ENCODE data around the gene FSIP1. TPM values are rescaled to one million over a fixed set of nuclear protein-coding genes. Genes with fewer than 3 reads are reported as not detected.

FSIP1 gene
- total RNA-seq, 2 donors from 2014 or later = 0.77 to 1.7 TPM

GRCh38 chr15:39627451-39628143, 155.0 kb downstream of the FSIP1 start:
- Mint-ChIP-seq H3K27me3 (ENCODE audit: insufficient read depth) (no peaks in the 10 kb centered on the region), H3K9me3 (peaks cover 14% of the 10 kb centered on the region), H3K4me3 (no peak overlapping the region), H3K4me1 (peaks cover 10% of the 10 kb centered on the region), H3K36me3 (ENCODE audit: low read depth) (no peaks in the 10 kb centered on the region), H3K27ac (no peak overlapping the region)
- no peaks in the 10 kb centered on the region for H3K4me1 ChIP-seq (ENCODE audit: control insufficient read depth, insufficient read depth, low read length)
- peaks cover 16% of the 10 kb centered on the region for H3K9me3 ChIP-seq (ENCODE audit: control insufficient read depth, low read length)
- H3K9ac ChIP-seq (ENCODE audit: extremely low read depth, low read length, poor library complexity, severe bottlenecking) = no peak overlapping the region
- no peak overlapping the region for H3K27ac ChIP-seq (ENCODE audit: low read depth, low read length)
- no peak for TF ChIP-seq CTCF (conservative IDR thresholded peaks at IDR 0.05)
- no peaks in the 10 kb centered on the region for H3K27me3 ChIP-seq (ENCODE audit: control insufficient read depth, insufficient read depth, low read length, poor library complexity, severe bottlenecking)
- H3K36me3 ChIP-seq (ENCODE audit: control insufficient read depth, insufficient read depth, low read length) = no peaks in the 10 kb centered on the region
- no peak overlapping the region for H3K4me3 ChIP-seq (ENCODE audit: low read length)
- DNase-seq = no peak
- WGBS, 2 experiments (ENCODE audit: insufficient coverage in 1 of 2, insufficient read length in 1 of 2) = 96 to 100% methylated on average over 1 to 3 of the region's 3 CpGs

- Histone ChIP-seq H3K4me1 (ENCODE audit: control insufficient read depth, insufficient read depth, low read length) (no peaks in the 10 kb centered on the region), H3K36me3 (ENCODE audit: control insufficient read depth, insufficient read depth, low read length) (no peaks in the 10 kb centered on the region), H3K27me3 (ENCODE audit: control insufficient read depth, insufficient read depth, low read length, poor library complexity, severe bottlenecking) (no peaks in the 10 kb centered on the region), H3K27ac (ENCODE audit: low read depth, low read length) (no peak overlapping the region), H3K4me3 (ENCODE audit: low read length) (no peak overlapping the region), H3K9ac (ENCODE audit: extremely low read depth, low read length, poor library complexity, severe bottlenecking) (no peak overlapping the region), H3K9me3 (ENCODE audit: control insufficient read depth, low read length) (peaks cover 16% of the 10 kb centered on the region)
- H3K4me3 Mint-ChIP-seq = no peak overlapping the region
- H3K36me3 Mint-ChIP-seq (ENCODE audit: low read depth) = no peaks in the 10 kb centered on the region
- peaks cover 14% of the 10 kb centered on the region for H3K9me3 Mint-ChIP-seq
- TF ChIP-seq CTCF (conservative IDR thresholded peaks at IDR 0.05) = no peak
- H3K4me1 Mint-ChIP-seq = peaks cover 10% of the 10 kb centered on the region
- no peak for DNase-seq
- H3K27me3 Mint-ChIP-seq (ENCODE audit: insufficient read depth) = no peaks in the 10 kb centered on the region
- no peak overlapping the region for H3K27ac Mint-ChIP-seq
These were observed 156.8 kb downstream of the FSIP1 start for GRCh38 chr15:39625856-39626255.

- Mint-ChIP-seq H3K4me1 (peaks cover 10% of the 10 kb centered on the region), H3K36me3 (ENCODE audit: low read depth) (no peaks in the 10 kb centered on the region), H3K9me3 (peaks cover 14% of the 10 kb centered on the region), H3K4me3 (no peak overlapping the region), H3K27ac (no peak overlapping the region), H3K27me3 (ENCODE audit: insufficient read depth) (no peaks in the 10 kb centered on the region)
- H3K36me3 ChIP-seq (ENCODE audit: control insufficient read depth, insufficient read depth, low read length) = no peaks in the 10 kb centered on the region
- DNase-seq = no peak
- no peak overlapping the region for H3K4me3 ChIP-seq (ENCODE audit: low read length)
- no peaks in the 10 kb centered on the region for H3K27me3 ChIP-seq (ENCODE audit: control insufficient read depth, insufficient read depth, low read length, poor library complexity, severe bottlenecking)
- no peaks in the 10 kb centered on the region for H3K4me1 ChIP-seq (ENCODE audit: control insufficient read depth, insufficient read depth, low read length)
- H3K9me3 ChIP-seq (ENCODE audit: control insufficient read depth, low read length) = peaks cover 16% of the 10 kb centered on the region
- H3K9ac ChIP-seq (ENCODE audit: extremely low read depth, low read length, poor library complexity, severe bottlenecking) = no peak overlapping the region
- no peak overlapping the region for H3K27ac ChIP-seq (ENCODE audit: low read depth, low read length)
- TF ChIP-seq CTCF (conservative IDR thresholded peaks at IDR 0.05) = no peak
- 96 to 100% methylated on average over 3 to 4 of the region's 4 CpGs for WGBS, 2 experiments (ENCODE audit: insufficient coverage in 1 of 2, insufficient read length in 1 of 2)
These were observed 157.2 kb downstream of the FSIP1 start for GRCh38 chr15:39625451-39625850.
